Measurements from ENCODE around the gene EPHA1.

Gene EPHA1

DNA sequence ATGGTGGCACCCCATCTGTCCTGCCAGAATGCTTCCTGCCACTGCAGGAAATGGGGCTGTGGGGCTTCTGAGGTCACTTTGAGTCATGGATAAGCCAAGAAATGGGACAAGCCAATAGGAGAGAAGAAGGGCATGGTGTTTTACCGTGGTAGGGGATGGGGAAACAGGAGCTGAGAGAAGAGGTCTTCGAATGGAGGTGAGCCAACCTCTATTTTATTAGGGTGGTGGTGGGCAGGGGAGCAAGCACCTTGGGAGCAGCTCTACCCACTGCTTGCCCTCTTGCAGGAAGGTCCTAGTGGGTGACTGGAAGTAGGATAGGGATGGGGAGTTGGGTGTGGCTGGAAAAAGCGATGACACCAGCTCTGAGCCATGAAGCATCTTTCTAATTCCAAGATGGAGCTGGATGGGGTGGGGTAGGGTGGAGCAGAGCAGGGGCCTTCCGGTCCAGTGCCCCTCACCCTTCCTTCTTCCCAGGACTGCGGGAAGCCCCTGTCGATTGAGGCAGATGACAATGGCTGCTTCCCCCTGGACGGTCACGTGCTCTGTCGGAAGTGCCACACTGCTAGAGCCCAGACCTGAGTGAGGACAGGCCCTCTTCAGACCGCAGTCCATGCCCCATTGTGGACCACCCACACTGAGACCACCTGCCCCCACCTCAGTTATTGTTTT lies 18.4 kb downstream of the EPHA1 start:
- in situ Hi-C loops (cut with MboI; ENCODE audit: low sequenced_read_pairs) = no loop called here

GRCh38 chr7:143389316-143390103 lies 19.1 kb downstream of the EPHA1 start:
- in situ Hi-C loops (cut with MboI; ENCODE audit: low sequenced_read_pairs) = no loop called here

- in situ Hi-C loops (cut with MboI; ENCODE audit: low sequenced_read_pairs) = no loop called here
Observed at GRCh38 chr7:143388491-143389101, 20.1 kb downstream of the EPHA1 start.

DNA sequence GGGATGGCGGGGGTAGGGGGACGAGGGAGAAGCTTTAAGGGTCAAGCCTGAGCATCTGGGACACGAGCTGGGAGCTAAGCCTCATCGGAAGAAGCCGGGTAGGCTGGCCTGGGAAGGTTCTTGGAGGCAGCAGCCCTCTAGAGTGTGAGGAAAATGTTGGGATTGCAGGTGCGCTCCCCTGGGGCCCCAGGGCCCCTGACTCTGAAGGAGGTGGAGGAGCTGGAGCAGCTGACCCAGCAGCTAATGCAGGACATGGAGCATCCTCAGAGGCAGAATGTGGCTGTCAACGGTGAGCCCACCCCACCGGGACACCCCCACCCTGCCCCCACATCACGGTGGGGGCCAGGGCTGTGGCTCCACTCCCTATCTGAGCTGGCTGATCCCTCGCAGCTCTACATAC lies 20.6 kb downstream of the EPHA1 start:
- in situ Hi-C loops (cut with MboI; ENCODE audit: low sequenced_read_pairs) = no loop called here

DNA sequence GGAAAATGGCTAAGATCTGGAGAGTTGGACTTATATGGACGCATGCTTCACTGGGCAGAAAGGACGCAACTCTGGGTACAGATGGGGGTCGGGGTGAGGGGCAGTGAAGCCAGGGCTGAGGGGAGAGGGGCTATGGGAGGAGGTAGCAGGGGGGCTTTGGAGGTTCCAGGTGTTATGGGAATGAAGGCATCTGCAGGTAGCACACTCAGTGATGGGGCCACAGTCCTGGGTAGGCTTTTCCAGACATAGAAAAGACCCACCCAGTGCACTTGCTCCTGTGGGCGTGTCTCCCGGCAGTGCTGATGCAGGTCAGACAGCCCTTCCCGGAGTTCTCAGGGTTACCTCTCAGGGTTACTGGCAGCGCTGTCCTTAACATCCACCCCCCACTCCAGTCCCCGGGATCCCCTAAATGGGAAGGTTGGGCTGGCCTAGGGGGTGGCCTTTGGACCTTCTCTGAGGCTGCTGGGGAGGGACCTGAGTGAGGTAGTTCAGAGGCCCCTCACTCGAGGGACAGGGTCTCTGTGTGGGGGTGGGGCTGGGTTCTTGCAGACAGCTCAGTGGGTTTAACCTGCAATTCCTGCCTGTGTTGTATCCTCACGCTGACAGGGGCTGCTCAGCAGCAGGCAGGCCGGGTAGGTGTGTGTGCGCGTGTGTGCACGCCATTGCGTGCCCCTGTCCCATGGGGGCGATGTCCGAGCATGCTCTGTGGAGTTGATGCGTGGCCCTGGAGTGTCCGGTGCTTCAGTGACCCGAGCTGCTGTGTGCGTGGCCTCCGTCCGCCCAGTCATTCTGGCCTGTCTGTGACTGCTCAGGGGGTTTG lies 21.3 kb downstream of the EPHA1 start:
- in situ Hi-C loops (cut with MboI; ENCODE audit: low sequenced_read_pairs) = no loop called here

GRCh38 chr7:143385891-143386781 lies 22.5 kb downstream of the EPHA1 start:
- in situ Hi-C loops (cut with MboI; ENCODE audit: low sequenced_read_pairs) = no loop called here

DNA sequence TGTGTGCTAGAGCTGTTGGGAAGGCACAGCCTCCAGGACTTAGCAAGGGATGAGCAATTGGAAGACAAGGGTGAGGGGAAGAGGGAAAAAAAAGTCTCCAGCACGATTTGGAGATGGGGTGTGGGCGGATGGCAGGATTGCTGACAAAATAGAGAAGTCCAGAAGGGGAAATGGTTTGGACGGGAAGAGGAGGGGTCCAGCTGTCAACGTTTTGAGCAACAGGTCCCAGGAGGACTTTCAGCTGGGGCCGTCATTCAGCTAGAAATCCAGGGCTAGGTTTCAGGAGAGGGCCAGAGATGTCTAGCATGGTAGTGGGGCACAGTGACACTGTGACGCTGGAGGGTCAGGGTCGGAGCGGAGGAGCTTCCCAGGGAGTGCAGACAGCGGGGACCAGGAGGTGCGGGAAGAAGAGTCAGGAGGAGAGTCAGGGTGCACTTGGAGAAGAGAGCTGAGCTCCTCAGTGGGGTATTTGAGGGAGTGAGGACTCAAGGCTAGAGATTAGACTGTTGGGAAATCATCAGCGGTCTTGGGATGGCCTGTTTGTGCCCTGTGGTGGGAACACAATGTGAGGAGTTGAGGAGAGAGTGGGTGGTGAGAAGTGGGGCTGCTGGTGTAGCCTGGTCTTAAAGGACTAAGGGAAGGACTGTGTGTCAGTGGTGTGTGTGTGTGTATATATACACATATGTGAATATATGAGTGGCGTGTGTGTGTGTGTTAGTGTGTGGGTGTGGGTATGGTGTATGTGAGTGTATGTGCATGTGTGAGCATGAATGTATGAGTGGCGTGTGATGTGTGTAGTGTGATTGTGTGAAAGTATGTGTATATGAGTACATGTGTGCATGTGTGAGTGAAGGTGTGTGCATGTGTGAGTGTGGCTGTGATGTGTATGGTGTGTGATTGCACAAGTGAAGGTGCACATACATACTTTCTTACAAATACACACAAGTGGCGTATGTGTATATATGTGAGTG lies 23.7 kb downstream of the EPHA1 start:
- in situ Hi-C loops (cut with MboI; ENCODE audit: low sequenced_read_pairs) = no loop called here

- in situ Hi-C loops (cut with MboI; ENCODE audit: low sequenced_read_pairs) = no loop called here
Observed at GRCh38 chr7:143384148-143384547, 24.5 kb downstream of the EPHA1 start.

GRCh38 chr7:143383642-143383957 lies 25.1 kb downstream of the EPHA1 start:
- in situ Hi-C loops (cut with MboI; ENCODE audit: low sequenced_read_pairs) = no loop called here

- in situ Hi-C loops (cut with MboI; ENCODE audit: low sequenced_read_pairs) = no loop called here
Observed at GRCh38 chr7:143382791-143383641, 25.6 kb downstream of the EPHA1 start.

- in situ Hi-C loops (cut with MboI; ENCODE audit: low sequenced_read_pairs) = no loop called here
Observed at GRCh38 chr7:143382126-143382790, 26.4 kb downstream of the EPHA1 start.

GRCh38 chr7:143381427-143382125 lies 27.1 kb downstream of the EPHA1 start:
- in situ Hi-C loops (cut with MboI; ENCODE audit: low sequenced_read_pairs) = no loop called here

- in situ Hi-C loops (cut with MboI; ENCODE audit: low sequenced_read_pairs) = no loop called here
Observed at GRCh38 chr7:143380646-143381426, 27.8 kb downstream of the EPHA1 start, which contains the start of gene ZYX. ZYX (plus strand) TSS chr7:143381345; CDS start chr7:143381572, 227 bp downstream.

- in situ Hi-C loops (cut with MboI; ENCODE audit: low sequenced_read_pairs) = no loop called here
Observed at GRCh38 chr7:143380260-143380645, 28.4 kb downstream of the EPHA1 start.

DNA sequence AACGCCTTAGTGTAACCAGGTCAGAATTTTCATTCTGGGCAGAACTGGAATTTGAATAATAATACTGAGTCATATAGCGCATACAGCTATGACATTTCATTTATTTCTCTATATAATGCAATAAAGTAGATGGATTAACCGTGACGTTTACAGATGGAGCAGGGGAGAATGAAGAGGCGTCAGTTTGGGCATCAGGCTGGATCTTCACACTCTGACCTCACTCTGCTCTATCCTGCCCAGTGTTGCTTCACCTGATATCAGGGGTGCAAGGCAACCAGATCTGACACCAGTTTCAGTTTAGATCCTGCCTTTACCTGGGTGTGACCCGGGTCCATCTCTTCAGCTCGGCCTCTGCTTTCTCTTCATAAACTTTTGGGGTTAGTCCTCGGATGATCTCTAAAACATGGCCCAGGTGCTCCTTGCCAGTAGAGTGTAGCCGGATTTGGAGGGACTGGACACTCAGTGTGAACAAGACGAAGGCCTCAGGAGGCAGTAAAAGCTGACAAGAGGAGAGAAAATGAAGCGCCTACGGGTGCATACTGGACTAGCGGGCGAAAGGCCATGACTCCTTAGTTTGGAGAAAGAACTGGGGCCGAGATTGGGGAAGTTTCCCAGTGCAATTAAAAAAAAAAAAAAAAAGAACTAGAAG lies 28.9 kb downstream of the EPHA1 start:
- in situ Hi-C loops (cut with MboI; ENCODE audit: low sequenced_read_pairs) = no loop called here

DNA sequence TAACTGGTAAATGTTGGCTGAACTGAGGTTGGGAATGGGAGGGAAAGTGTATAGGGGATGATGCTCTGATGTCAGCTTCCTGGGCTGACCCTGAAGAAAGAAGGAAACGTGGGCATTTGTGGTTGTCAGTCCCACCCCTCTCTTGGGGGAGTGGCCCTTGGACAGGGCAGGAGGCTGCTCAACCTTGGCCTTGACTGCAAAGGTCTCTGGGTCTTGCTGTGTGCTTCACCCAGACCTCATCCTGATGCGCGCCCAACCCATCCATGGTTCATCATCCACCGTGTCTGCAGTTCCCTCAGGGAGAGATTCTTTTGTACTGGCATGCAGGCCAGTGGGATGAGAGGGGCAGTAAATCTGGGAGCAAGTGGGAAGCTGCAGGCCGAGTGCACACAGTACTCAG lies 32.3 kb downstream of the EPHA1 start:
- in situ Hi-C loops (cut with MboI; ENCODE audit: low sequenced_read_pairs) = no loop called here

All from HL-60/S4 (cell line).